Smooth muscle cell of the umbilical artery (primary cell): Measurements from ENCODE around the gene MVB12B. TPM values are rescaled to one million over a fixed set of nuclear protein-coding genes. Genes with fewer than 3 reads are reported as not detected.

ENCODE experiments used
- total RNA-seq: library from RNA; depleted of rRNA; stranded (reverse); fragments of >200 nt; gene quantifications from 2 replicates; pipeline ENCODE4 v1.2.3, GENCODE V29; 2014

Gene MVB12B
- 5.3 and 6.0 TPM in 2 replicates for total RNA-seq

GRCh38 chr9:126326228-126327005, at the start of gene MVB12B:
TSS of gene MVB12B (plus strand) at chr9:126326829. CDS start at chr9:126326930, 101 bp downstream.

